ENCODE results near the gene ARCN1.
"Not testable (repeated sequence)": the region's sequence is repeated elsewhere in the genome, so short reads cannot be mapped to it uniquely, and the experiment has no call there.

ARCN1 gene

DNA sequence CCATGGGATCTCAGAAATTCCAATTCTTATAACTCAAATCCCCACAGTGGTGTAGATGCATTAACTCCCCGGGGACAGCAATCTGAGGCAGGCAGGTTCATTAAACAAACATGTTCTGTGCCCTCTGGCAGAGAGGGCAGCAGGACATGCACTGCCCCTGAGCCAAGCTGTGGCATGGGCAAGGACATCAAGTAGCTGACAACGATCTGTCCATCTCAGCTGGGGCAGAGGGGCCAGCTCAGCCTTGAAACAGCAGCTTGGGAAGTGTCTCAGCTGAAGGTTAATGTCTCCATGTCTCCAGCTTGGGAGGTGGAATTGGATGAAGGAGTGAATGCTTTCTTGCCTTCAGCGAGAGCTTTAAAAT is 27.6 kb upstream of the ARCN1 start:
- DNase-seq: no peak

- DNase-seq: no peak
These were observed 26.7 kb upstream of the ARCN1 start for GRCh38 chr11:118545533-118545932.

DNA sequence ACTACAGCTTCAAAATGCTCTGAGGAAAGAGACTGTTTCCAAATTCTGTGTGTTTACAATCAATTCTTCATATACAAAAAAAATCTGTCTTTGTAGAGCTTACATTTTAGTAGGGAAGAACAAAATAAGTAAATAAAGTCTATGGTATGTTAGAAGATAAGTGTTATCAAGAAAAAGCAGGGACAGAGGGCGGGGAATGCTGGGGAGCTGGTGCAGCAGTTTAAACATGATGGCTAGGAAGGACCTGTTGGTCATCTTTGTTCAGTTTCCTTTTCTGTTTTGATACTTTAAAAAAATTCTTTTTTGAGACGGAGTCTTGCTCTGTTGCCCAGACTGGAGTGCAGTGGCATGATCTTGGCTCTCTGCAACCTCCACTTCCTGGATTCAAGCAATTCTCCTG is 25.1 kb upstream of the ARCN1 start:
- DNase-seq: no peak

GRCh38 chr11:118552341-118552740 is 19.9 kb upstream of the ARCN1 start:
- DNase-seq: no peak

GRCh38 chr11:118560806-118561205 is 11.4 kb upstream of the ARCN1 start:
- no peak for DNase-seq

- no peak for DNase-seq
These were observed 7.2 kb upstream of the ARCN1 start for GRCh38 chr11:118565051-118565450.

DNA sequence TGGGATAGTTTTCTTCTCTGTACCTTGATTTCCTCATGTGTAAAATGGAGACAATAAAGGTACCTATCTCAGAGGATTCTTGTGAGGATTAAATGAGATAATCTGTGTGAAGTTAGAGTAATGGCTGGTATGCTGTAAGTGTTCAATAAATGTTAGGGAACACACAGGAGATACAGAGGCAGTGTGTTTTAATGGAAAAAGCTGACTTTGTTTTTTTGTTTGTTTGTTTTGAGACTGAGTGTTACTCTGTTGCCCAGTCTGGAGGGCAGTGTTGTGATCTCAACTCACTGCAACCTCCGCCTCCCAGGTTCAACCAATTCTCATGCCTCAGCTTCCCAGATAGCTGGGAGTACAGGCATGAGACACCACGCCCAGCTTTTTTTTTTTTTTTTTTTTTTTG is 2.5 kb upstream of the ARCN1 start:
- DNase-seq: no peak

GRCh38 chr11:118570787-118571186 is 1.4 kb upstream of the ARCN1 start:
- no peak for DNase-seq

- peak; percentile 11 for DNase-seq
These were observed 528 bp upstream of the ARCN1 start for GRCh38 chr11:118571701-118572060.

DNA sequence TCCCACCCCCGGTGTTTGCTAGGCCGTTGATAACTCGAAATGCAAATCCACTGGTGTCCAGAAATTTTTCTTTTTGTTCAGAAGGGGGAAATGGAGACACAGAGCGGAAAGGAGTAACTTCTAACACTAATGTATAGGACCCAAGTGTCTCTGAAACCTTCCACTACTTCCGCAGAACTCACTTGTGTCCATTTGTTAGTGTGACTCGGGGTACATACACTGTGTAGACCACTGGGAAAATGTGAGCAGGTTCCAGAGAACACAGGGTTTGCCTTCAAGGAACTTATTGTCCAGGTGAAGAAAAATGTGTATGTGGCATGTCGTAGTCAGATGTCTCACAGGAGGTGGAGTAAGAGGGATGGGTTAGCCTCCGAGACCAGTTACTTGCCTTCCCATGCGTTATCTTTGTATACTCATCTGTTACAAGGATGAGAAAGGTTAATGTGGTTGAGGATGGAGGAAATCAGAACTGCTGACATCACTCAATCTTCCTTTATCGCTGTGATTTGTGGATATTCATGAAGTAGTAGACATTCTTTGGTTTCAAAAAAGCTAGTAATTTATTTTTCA is 857 bp downstream of the ARCN1 start:
- peak; percentile 10 for DNase-seq

DNA sequence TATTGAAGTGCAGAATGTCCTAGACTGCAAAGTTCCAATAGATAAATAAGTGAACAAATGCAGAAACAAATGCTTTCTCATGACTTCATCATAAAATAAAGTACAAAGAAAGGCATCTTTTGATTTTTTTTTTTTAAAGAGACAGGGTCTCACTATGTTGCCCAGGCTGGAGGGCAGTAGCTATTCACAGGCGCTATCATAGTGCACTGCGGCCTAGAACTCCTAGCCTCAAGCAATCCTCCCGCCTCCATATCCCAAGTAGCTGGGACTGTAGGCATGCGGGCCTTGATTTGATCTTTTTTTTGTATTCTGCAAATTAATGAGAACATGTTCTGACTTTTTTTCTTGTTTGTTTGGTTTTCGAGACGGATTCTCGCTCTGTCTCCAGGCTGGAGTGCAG is 2.4 kb downstream of the ARCN1 start:
- DNase-seq: no peak

GRCh38 chr11:118577995-118578394 is 5.8 kb downstream of the ARCN1 start:
- DNase-seq: not testable (repeated sequence)

DNA sequence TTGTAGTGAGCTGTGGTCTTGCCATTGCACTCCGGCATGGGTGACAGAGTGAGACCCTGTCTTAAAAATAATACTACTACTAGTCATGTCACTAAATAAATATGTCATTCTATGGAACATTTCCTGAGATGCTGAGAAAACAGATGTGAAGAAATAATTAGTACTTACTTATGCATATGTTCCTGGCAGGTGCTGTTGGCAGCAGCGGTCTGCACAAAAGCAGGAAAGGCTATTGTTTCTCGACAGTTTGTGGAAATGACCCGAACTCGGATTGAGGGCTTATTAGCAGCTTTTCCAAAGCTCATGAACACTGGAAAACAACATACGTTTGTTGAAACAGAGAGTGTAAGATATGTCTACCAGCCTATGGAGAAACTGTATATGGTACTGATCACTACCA is 8.8 kb downstream of the ARCN1 start:
- DNase-seq: no peak

DNA sequence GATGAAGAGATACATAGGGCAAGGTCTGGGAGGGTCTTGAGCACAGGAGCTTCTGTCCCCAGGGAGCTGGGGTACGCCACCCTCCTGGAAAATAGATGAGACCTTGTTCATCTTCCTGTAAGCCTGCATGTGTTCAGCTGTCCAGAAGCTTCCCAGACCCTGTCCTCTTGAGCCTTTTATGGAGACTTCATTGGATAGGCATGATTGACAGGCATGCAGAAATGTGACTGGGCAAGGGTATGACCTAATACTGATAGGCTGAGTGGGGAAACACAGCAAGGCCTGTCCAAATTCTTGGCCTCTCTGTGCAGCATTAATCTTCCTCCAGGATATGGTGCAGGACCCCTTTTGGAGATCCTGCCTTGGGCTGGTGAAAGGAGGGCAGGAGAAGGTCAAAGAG is 15.7 kb downstream of the ARCN1 start:
- DNase-seq: no peak

- no peak for DNase-seq
These were observed 20.6 kb downstream of the ARCN1 start for GRCh38 chr11:118592616-118593367.

GRCh38 chr11:118594984-118595383 is 22.8 kb downstream of the ARCN1 start:
- peak; percentile 50 for DNase-seq

- no peak for DNase-seq
These were observed 24.3 kb downstream of the ARCN1 start for GRCh38 chr11:118596224-118597146.

DNA sequence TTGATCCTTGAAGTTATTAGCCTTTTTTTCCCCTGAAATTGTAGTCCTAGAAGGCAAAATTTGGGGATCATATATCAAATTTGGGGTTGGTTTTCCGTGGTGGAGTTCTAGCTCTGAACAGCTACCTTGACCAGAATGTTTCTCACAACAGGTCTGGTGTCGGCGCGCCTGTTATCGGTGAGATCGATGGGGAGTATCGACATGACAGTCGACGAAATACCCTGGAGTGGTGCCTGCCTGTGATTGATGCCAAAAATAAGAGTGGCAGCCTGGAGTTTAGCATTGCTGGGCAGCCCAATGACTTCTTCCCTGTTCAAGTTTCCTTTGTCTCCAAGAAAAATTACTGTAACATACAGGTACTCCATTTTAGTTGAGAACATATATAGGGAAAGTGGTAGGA is 25.3 kb downstream of the ARCN1 start:
- no peak for DNase-seq

- no peak for DNase-seq
These were observed 30.1 kb downstream of the ARCN1 start for GRCh38 chr11:118602331-118602730.

- not testable (repeated sequence) for DNase-seq
These were observed 31.5 kb downstream of the ARCN1 start for GRCh38 chr11:118603709-118604108.

DNA sequence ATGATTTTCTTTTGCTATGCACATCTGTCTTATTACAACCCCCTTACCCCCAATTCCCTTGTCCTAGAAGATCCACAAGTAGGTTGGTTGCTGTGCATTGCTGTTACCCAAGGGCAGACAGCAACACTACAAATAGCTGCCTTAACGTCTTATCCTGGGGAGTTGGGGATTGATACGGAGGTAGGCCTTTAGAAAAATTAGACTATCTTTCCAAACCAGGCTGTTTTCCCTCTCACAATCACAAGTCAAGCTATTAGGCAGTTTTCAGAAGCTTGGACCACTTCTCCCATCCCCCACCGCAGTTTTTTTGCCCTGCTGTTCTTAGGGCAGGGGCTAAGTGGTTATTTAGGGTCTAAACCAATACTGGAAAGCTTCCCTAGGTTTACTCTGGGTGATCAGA is 32.4 kb downstream of the ARCN1 start:
- no peak for DNase-seq

DNA sequence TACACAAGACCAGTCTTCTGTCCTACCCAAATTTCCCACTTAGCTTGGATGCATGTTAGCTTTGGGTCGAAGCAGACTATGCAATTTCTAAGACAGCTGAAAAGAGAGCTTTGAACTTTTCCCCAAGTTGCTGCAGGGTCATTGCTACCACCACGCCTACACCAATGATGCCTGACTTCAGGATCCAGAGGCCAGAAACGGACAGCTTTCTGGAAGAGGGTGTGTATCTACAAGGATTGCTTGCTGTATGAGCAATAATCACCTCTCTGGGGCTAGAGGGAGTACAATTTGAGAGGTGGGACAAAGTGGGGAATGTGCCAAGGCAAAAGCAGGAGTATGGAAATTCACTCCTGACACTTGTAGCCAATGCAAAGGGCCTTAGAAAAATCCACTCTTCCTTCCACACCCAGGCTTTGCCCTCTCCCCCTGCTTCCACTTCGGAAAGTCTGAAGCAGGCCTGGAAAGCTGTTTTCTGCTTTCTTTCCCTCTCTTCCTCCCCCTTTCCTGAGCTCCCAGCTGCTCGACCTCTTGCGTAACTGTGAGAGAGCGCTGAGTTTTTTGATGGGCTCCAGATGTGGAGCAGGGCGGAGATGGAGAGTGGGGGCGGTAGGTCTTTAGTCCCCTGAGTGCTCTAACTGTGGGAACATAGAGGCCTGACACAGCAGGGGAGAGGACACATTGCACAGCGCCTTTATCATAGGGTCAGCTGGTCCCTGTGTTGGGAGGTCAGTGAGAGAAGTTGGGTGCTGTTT is 33.1 kb downstream of the ARCN1 start:
- no peak for DNase-seq

DNA sequence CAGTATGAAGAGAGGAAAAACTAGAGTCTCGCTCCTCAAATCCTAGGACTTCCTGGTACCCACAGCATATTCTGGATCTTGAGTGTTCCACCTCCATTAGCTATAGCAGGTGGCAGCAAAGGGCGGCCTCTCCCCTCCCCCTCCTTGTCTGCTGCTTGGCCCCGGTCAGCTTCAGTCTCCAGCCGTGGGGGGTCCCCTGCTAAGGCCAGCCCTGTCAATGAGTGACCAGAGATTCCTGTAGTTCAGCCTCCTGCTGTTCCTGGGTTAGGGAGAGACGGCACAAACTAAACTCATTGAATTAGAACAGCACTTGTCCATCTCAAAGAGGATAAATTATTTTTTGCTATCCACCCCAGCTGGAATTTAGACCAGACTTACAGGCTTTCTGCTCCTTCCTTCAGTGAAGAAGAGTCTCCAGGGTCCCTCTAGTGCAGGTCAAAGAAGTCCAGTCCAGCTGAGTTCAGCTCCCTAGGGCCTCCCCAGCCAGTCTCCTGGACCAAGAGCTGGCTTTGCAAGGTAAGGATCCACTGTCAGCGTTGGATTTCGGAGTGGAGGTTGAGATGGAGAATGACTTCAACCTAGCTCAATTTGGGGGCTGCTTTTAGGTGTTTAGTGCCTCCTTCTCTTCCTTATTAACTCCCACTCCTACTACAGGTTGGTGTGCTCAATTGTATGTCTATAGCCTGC is 34.1 kb downstream of the ARCN1 start:
- DNase-seq: no peak

All from inflammatory macrophage treated with lipopolysaccharide for 4 hours (primary cell).